Natural killer cell treated with Interleukin-12 subunit alpha and Interleukin-12 subunit beta and Interleukin-15 and Interleukin-18, amount 100 ng/mL, for 72 hours (primary cell): ENCODE results near the gene FBXW2. TPM values are rescaled to one million over a fixed set of nuclear protein-coding genes. Genes with fewer than 3 reads are reported as not detected.

Experiments used
- ATAC-seq, 2 donors: fragments of 150-1000 bp; cut with Tn5 transposase in 1 of 2; sonication (Bioruptor Pico), chemical (Tn5 transposase) in 1 of 2; 2 replicates each; pipeline ENCODE4 v1.10.0; 2021
- DNase-seq: peaks from one replicate; pipeline ENCODE4 v3.0.0; 2022; ENCODE audit warnings: low spot score
- H3K27ac Mint-ChIP-seq, 2 donors: 1 replicate in 1 of 2; 2 replicates in 1 of 2; pipeline ENCODE4 v1.8.0; 2022; ENCODE audit warnings: mixed read lengths in 2 of 2, mild to moderate bottlenecking in 1 of 2, moderate library complexity in 1 of 2
- H3K27me3 Mint-ChIP-seq, 2 donors: 1 replicate in 1 of 2; 2 replicates in 1 of 2; pipeline ENCODE4 v1.8.0; 2022; ENCODE audit warnings: mixed read lengths in 2 of 2
- H3K36me3 Mint-ChIP-seq: one replicate; pipeline ENCODE4 v1.8.0; 2022; ENCODE audit warnings: mixed read lengths
- H3K4me1 Mint-ChIP-seq, 2 donors: 1 replicate in 1 of 2; 2 replicates in 1 of 2; pipeline ENCODE4 v1.8.0; 2022; ENCODE audit warnings: low read depth in 2 of 2, mixed read lengths in 2 of 2, mild to moderate bottlenecking in 1 of 2
- H3K4me3 Mint-ChIP-seq: one replicate; pipeline ENCODE4 v1.8.0; 2022; ENCODE audit warnings: mixed read lengths
- H3K9me3 Mint-ChIP-seq: 2 replicates; pipeline ENCODE4 v1.8.0; 2022; ENCODE audit warnings: mixed read lengths
- total RNA-seq, 2 donors: library from RNA; stranded (reverse); gene quantifications; one replicate each; pipeline ENCODE4 v1.2.3, GENCODE V29; 2022

Gene FBXW2
- total RNA-seq, 2 donors from 2014 or later = 73.6 to 105 TPM

GRCh38 chr9:120712539-120713031 lies 80.6 kb downstream of the FBXW2 start:
- H3K9me3 Mint-ChIP-seq = no peaks in the 10 kb centered on the region
- no peaks in the 10 kb centered on the region for H3K36me3 Mint-ChIP-seq
- DNase-seq = no peak
- no peak for ATAC-seq
- H3K27ac Mint-ChIP-seq = peak overlapping the region; percentile 78 to 95
- H3K27me3 Mint-ChIP-seq = no peaks in the 10 kb centered on the region
- H3K4me3 Mint-ChIP-seq = peak overlapping the region; percentile 95
- peaks cover 35 to 37% of the 10 kb centered on the region in 2 donors for H3K4me1 Mint-ChIP-seq

GRCh38 chr9:120711841-120712538 lies 81.2 kb downstream of the FBXW2 start:
- Mint-ChIP-seq H3K4me3 (peak overlapping the region; percentile 95), H3K9me3 (no peaks in the 10 kb centered on the region), H3K36me3 (no peaks in the 10 kb centered on the region), H3K4me1 (peaks cover 35 to 37% of the 10 kb centered on the region in 2 donors), H3K27me3 (no peaks in the 10 kb centered on the region), H3K27ac (peak overlapping the region; percentile 78 to 95)
- DNase-seq = no peak
- ATAC-seq = no peak

DNA sequence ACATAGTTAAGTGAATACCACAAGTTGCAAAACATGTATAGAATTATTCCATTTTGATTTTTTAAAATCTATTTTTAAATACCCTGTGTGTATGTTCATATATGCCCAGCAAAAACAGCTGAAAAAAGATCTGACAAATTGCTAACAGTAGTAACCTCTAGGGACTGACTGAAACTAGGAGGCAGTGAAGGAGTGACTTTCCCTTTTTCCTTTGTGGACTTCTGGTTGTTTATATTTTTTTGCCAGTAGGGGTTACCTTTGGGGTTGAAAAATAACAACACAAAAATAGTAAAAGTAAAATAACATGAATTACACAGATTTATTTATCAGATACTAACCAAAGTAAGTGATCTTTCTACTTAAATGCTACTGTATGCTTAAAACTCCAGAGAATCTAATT lies 81.9 kb downstream of the FBXW2 start:
- peak overlapping the region; percentile 78 to 95 for H3K27ac Mint-ChIP-seq
- peak overlapping the region; percentile 95 for H3K4me3 Mint-ChIP-seq
- no peaks in the 10 kb centered on the region for H3K9me3 Mint-ChIP-seq
- peaks cover 35 to 37% of the 10 kb centered on the region in 2 donors for H3K4me1 Mint-ChIP-seq
- ATAC-seq (no peak), DNase-seq (no peak)
- no peaks in the 10 kb centered on the region for H3K27me3 Mint-ChIP-seq
- no peaks in the 10 kb centered on the region for H3K36me3 Mint-ChIP-seq

- H3K27ac Mint-ChIP-seq = peak overlapping the region; percentile 78 to 95
- peak; percentile 63 for DNase-seq
- no peaks in the 10 kb centered on the region for H3K9me3 Mint-ChIP-seq
- peaks cover 30 to 37% of the 10 kb centered on the region in 2 donors for H3K4me1 Mint-ChIP-seq
- no peaks in the 10 kb centered on the region for H3K36me3 Mint-ChIP-seq
- H3K4me3 Mint-ChIP-seq = peak overlapping the region; percentile 95
- ATAC-seq = no peak
- H3K27me3 Mint-ChIP-seq = no peaks in the 10 kb centered on the region
These were observed 82.9 kb downstream of the FBXW2 start for GRCh38 chr9:120710110-120710981.

- Mint-ChIP-seq H3K36me3 (no peaks in the 10 kb centered on the region), H3K27ac (peak overlapping the region; percentile 78 to 95), H3K9me3 (no peaks in the 10 kb centered on the region), H3K27me3 (no peaks in the 10 kb centered on the region), H3K4me3 (peak overlapping the region; percentile 95), H3K4me1 (peaks cover 33 to 36% of the 10 kb centered on the region in 2 donors)
- DNase-seq (no peak), ATAC-seq (no peak)
These were observed 84.5 kb downstream of the FBXW2 start for GRCh38 chr9:120708526-120709224.

- no peaks in the 10 kb centered on the region for H3K36me3 Mint-ChIP-seq
- H3K4me3 Mint-ChIP-seq = no peak overlapping the region
- H3K27me3 Mint-ChIP-seq = no peaks in the 10 kb centered on the region
- no peak for ATAC-seq
- H3K4me1 Mint-ChIP-seq = peaks cover 22 to 23% of the 10 kb centered on the region in 2 donors
- H3K9me3 Mint-ChIP-seq = no peaks in the 10 kb centered on the region
- no peak for DNase-seq
- peak overlapping the region in 1 of 2 donors; percentile 71 for H3K27ac Mint-ChIP-seq
These were observed 86.0 kb downstream of the FBXW2 start for GRCh38 chr9:120707170-120707569.

Other genes starting within 250 kb of the FBXW2 start
- gene CDK5RAP2, start 213.2 kb downstream of the FBXW2 start, total RNA-seq = 100 to 1,000 TPM in 1 of 2 donors, 10 to 100 TPM in 1; 73.4 to 124 TPM
- 10 to 100 TPM in 1 of 2 donors, 1 to 10 TPM in 1; 7.7 to 12.7 TPM for gene MEGF9, start 78.9 kb downstream of the FBXW2 start, total RNA-seq
- gene PSMD5, start 49.5 kb upstream of the FBXW2 start, total RNA-seq = 10 to 100 TPM; 59.5 to 70.4 TPM
- gene PHF19, start 83.8 kb upstream of the FBXW2 start, total RNA-seq = 100 to 1,000 TPM in 1 of 2 donors, 10 to 100 TPM in 1; 97.4 to 177 TPM
- gene TRAF1, start 133.4 kb upstream of the FBXW2 start, total RNA-seq = 100 to 1,000 TPM; 145 to 375 TPM